WTC11 (cell line): ENCODE results near the gene GNAL. TPM values are rescaled to one million over a fixed set of nuclear protein-coding genes. Genes with fewer than 3 reads are reported as not detected.

ENCODE experiments used
- ATAC-seq: fragments of 200-7000 bp; cut with Tn5 transposase; 2 replicates; pipeline ENCODE4 v1.10.0; 2021; ENCODE audit warnings: mild to moderate bottlenecking, moderate library complexity
- CTCF ChIA-PET: fragments of 300-600 bp; sonication (Branson Sonifier 250); formaldehyde crosslinking; loops from one replicate; lab custom pipeline; 2021; ENCODE audit warnings: antibody characterized with exemption; lab: Charles Lee
- POLR2A ChIA-PET: fragments of 350-600 bp; sonication (Branson Sonifier 250); formaldehyde crosslinking; loops from one replicate; lab custom pipeline; 2021; ENCODE audit warnings: antibody characterized with exemption; lab: Charles Lee
- DNase-seq: peaks from one replicate; pipeline ENCODE4 v3.0.0; 2021; ENCODE audit warnings: low spot score
- H3K27ac Mint-ChIP-seq: 2 replicates; pipeline ENCODE4 v1.8.0; 2021; ENCODE audit warnings: mixed read lengths
- H3K27me3 Mint-ChIP-seq: 2 replicates; pipeline ENCODE4 v1.8.0; 2021; ENCODE audit warnings: low read depth, mild to moderate bottlenecking, moderate library complexity, mixed read lengths
- H3K36me3 Mint-ChIP-seq: 2 replicates; pipeline ENCODE4 v1.8.0; 2021; ENCODE audit warnings: mixed read lengths
- H3K4me1 Mint-ChIP-seq: 2 replicates; pipeline ENCODE4 v1.8.0; 2022; ENCODE audit warnings: mixed read lengths
- H3K4me3 Mint-ChIP-seq: 2 replicates; pipeline ENCODE4 v1.8.0; 2021; ENCODE audit warnings: mild to moderate bottlenecking, moderate library complexity, mixed read lengths
- H3K9me3 Mint-ChIP-seq: 2 replicates; pipeline ENCODE4 v1.8.0; 2021; ENCODE audit warnings: mixed read lengths
- AFF4 ChIP-seq: sonication (generic); formaldehyde crosslinking; IDR thresholded peaks from 2 replicates; pipeline ENCODE4 v1.8.1; 2023; ENCODE audit warnings: mild to moderate bottlenecking, missing genetic modification reagents, borderline replicate concordance
- ARID4B ChIP-seq: sonication (generic); formaldehyde crosslinking; IDR thresholded peaks from 2 replicates; pipeline ENCODE4 v1.8.0; 2023; ENCODE audit warnings: missing genetic modification reagents, mild to moderate bottlenecking, borderline replicate concordance
- ATF1 ChIP-seq: sonication (generic); formaldehyde crosslinking; IDR thresholded peaks from 2 replicates; pipeline ENCODE4 v1.8.1; 2023; ENCODE audit warnings: mild to moderate bottlenecking, moderate library complexity, missing genetic modification reagents
- ATF2 ChIP-seq: sonication (generic); formaldehyde crosslinking; IDR thresholded peaks from 2 replicates; pipeline ENCODE4 v1.8.1; 2022; ENCODE audit warnings: low read depth, missing genetic modification reagents, borderline replicate concordance
- CBFB ChIP-seq: sonication (generic); formaldehyde crosslinking; IDR thresholded peaks from 2 replicates; pipeline ENCODE4 v1.8.1; 2022; ENCODE audit warnings: mild to moderate bottlenecking, low read depth, missing genetic modification reagents
- E2F4 ChIP-seq: sonication (generic); formaldehyde crosslinking; IDR thresholded peaks from 2 replicates; pipeline ENCODE4 v1.8.1; 2022; ENCODE audit warnings: low read depth, mild to moderate bottlenecking, moderate library complexity, missing genetic modification reagents, borderline replicate concordance
- ERG ChIP-seq: fragments of 250-450 bp; sonication (Bioruptor Pico); IDR thresholded peaks from 2 replicates; pipeline ENCODE4 v1.8.0; 2021; ENCODE audit warnings: mild to moderate bottlenecking
- ESRRA ChIP-seq: sonication (generic); formaldehyde crosslinking; IDR thresholded peaks from 2 replicates; pipeline ENCODE4 v1.8.1; 2022; ENCODE audit warnings: mild to moderate bottlenecking, missing genetic modification reagents, borderline replicate concordance
- GTF2I ChIP-seq: fragments of 250-450 bp; sonication (Bioruptor Pico); conservative IDR thresholded peaks from 2 replicates; pipeline ENCODE4 v1.4.0; 2021; ENCODE audit warnings: mild to moderate bottlenecking
- MXD4 ChIP-seq: fragments of 250-450 bp; sonication (Bioruptor Pico); IDR thresholded peaks from 2 replicates; pipeline ENCODE4 v1.8.0; 2021; ENCODE audit warnings: mild to moderate bottlenecking, moderate library complexity, borderline replicate concordance
- TP53 ChIP-seq: sonication (generic); formaldehyde crosslinking; IDR thresholded peaks from 2 replicates; pipeline ENCODE4 v1.8.1; 2023; ENCODE audit warnings: mild to moderate bottlenecking, missing genetic modification reagents
- USF2 ChIP-seq: sonication (generic); formaldehyde crosslinking; IDR thresholded peaks from 2 replicates; pipeline ENCODE4 v1.8.1; 2023; ENCODE audit warnings: mild to moderate bottlenecking, missing genetic modification reagents, moderate library complexity
- ZNF512 ChIP-seq: sonication (generic); formaldehyde crosslinking; IDR thresholded peaks from 2 replicates; pipeline ENCODE4 v1.8.1; 2022; ENCODE audit warnings: missing genetic modification reagents, borderline replicate concordance
- ZSCAN18 ChIP-seq: fragments of 250-450 bp; sonication (Bioruptor Pico); IDR thresholded peaks from 2 replicates; pipeline ENCODE4 v2.1.2; 2022; ENCODE audit warnings: mild to moderate bottlenecking, moderate library complexity
- total RNA-seq: library from RNA; stranded (reverse); gene quantifications from 3 replicates; pipeline ENCODE4 v1.2.3, GENCODE V29; 2021

The GNAL gene
- total RNA-seq, 1 experiment from 2014 or later = 22.3 TPM

- TF ChIP-seq ZSCAN18 (CRISPR knock-in tag) = no peak
- TF ChIP-seq CBFB = no peak
- no peak for TF ChIP-seq TP53
- TF ChIP-seq MXD4 (CRISPR knock-in tag) = no peak
Measured at GRCh38 chr18:11676386-11676785, 12.7 kb upstream of the GNAL start (continued).

GRCh38 chr18:11676867-11677266, 12.2 kb upstream of the GNAL start:
- no peak for ATAC-seq
- Mint-ChIP-seq H3K27ac (no peak overlapping the region), H3K36me3 (no peaks in the 10 kb centered on the region), H3K4me1 (peaks cover 4% of the 10 kb centered on the region), H3K4me3 (no peak overlapping the region), H3K27me3 (peaks cover 4% of the 10 kb centered on the region; the same call in 1 of the 2 replicates), H3K9me3 (no peaks in the 10 kb centered on the region)
- TF ChIP-seq ARID4B (CRISPR knock-in tag) (no peak), USF2 (no peak), ATF2 (no peak), ATF1 (CRISPR knock-in tag) (no peak), ESRRA (CRISPR knock-in tag) (no peak), ZSCAN18 (CRISPR knock-in tag) (no peak), MXD4 (CRISPR knock-in tag) (no peak)
- ChIA-PET POLR2A (no interaction called here), CTCF (interaction anchor here (0.9 to 1.6 kb wide), 2 partner anchors 22 to 56 kb away, joined by 3 to 6 read pairs; no protein-coding TSS in a partner anchor)
- no peak for DNase-seq

GRCh38 chr18:11678211-11678610, 10.9 kb upstream of the GNAL start:
- ChIA-PET POLR2A (no interaction called here), CTCF (no interaction called here)
- no peak for ATAC-seq
- Mint-ChIP-seq H3K27ac (no peak overlapping the region), H3K36me3 (no peaks in the 10 kb centered on the region), H3K4me3 (no peak overlapping the region), H3K9me3 (no peaks in the 10 kb centered on the region), H3K4me1 (peaks cover 4% of the 10 kb centered on the region), H3K27me3 (peaks cover 4% of the 10 kb centered on the region; the same call in 1 of the 2 replicates)
- no peak for DNase-seq
- TF ChIP-seq AFF4 (CRISPR knock-in tag) (no peak), E2F4 (CRISPR knock-in tag) (no peak), GTF2I (CRISPR knock-in tag) (no peak), ZNF512 (no peak), ERG (CRISPR knock-in tag) (no peak)
